Pulmonary artery endothelial cell (primary cell): ENCODE measurements around the gene BORCS5. TPM values are rescaled to one million over a fixed set of nuclear protein-coding genes. Genes with fewer than 3 reads are reported as not detected.

Experiments
- DNase-seq: peaks from one replicate; pipeline ENCODE4 v3.0.0-alpha.2; 2011; ENCODE audit warnings: low read depth, low spot score
- total RNA-seq: library from RNA; depleted of rRNA; stranded (reverse); fragments of >200 nt; gene quantifications from 2 replicates; pipeline ENCODE4 v1.2.3, GENCODE V29; 2014

Gene BORCS5
- total RNA-seq, 1 donor from 2014 or later, result 6.1 TPM

GRCh38 chr12:12353276-12353675 is 3.6 kb upstream of the BORCS5 start:
- no peak for DNase-seq

- DNase-seq, result no peak
These were observed 3.1 kb upstream of the BORCS5 start for GRCh38 chr12:12353807-12354206.

GRCh38 chr12:12356467-12356895 is 397 bp upstream of the BORCS5 start:
- DNase-seq, result no peak

- no peak for DNase-seq
These were observed 1.0 kb downstream of the BORCS5 start for GRCh38 chr12:12357719-12358461.

GRCh38 chr12:12358528-12358927 is 1.6 kb downstream of the BORCS5 start:
- DNase-seq, result no peak

GRCh38 chr12:12364787-12365445 is 8.0 kb downstream of the BORCS5 start:
- no peak for DNase-seq

- no peak for DNase-seq
These were observed 8.5 kb downstream of the BORCS5 start for GRCh38 chr12:12365446-12365802.

- no peak for DNase-seq
These were observed 9.1 kb downstream of the BORCS5 start for GRCh38 chr12:12365931-12366431.

GRCh38 chr12:12366701-12367481 is 10.0 kb downstream of the BORCS5 start:
- DNase-seq, result no peak

GRCh38 chr12:12367482-12367998 is 10.7 kb downstream of the BORCS5 start:
- DNase-seq, result no peak

- no peak for DNase-seq
These were observed 16.3 kb downstream of the BORCS5 start for GRCh38 chr12:12372946-12373722.

- peak; percentile 50 for DNase-seq
These were observed 20.0 kb downstream of the BORCS5 start for GRCh38 chr12:12376646-12377448.

GRCh38 chr12:12378616-12379015 is 21.7 kb downstream of the BORCS5 start:
- DNase-seq, result no peak

- no peak for DNase-seq
These were observed 23.2 kb downstream of the BORCS5 start for GRCh38 chr12:12379831-12380730.

- no peak for DNase-seq
These were observed 24.2 kb downstream of the BORCS5 start for GRCh38 chr12:12380949-12381593.

- no peak for DNase-seq
These were observed 25.1 kb downstream of the BORCS5 start for GRCh38 chr12:12381982-12382381.

GRCh38 chr12:12384571-12385340 is 27.9 kb downstream of the BORCS5 start:
- DNase-seq, result no peak

- DNase-seq, result peak; percentile 7
These were observed 30.6 kb downstream of the BORCS5 start for GRCh38 chr12:12387501-12387900.
